AG04449 (cell line): ENCODE data around the gene FSCN2.
A peak's percentile ranks its signal among the peaks of the same experiment; 100 is the strongest.

Source experiments
- CTCF ChIA-PET: fragments of 350-600 bp; formaldehyde crosslinking; extraction: SDS; loops from one replicate; lab custom pipeline; 2021; ENCODE audit warnings: antibody characterized with exemption; lab: Yijun Ruan, JAX
- POLR2A ChIA-PET: fragments of 400-600, 350-600 bp; formaldehyde crosslinking; extraction: SDS; loops from one replicate; lab custom pipeline; 2020; ENCODE audit warnings: antibody characterized with exemption, inconsistent platforms; lab: Yijun Ruan, JAX
- DNase-seq: peaks from one replicate; pipeline ENCODE4 v3.0.0-alpha.2; 2010; ENCODE audit warnings: low read depth, low spot score
- H3K4me3 ChIP-seq: 2 replicates; pipeline ENCODE4 v1.5.1; 2011; ENCODE audit warnings: low read depth, mild to moderate bottlenecking, control low read depth, low read length
- CTCF ChIP-seq: IDR thresholded peaks from one replicate; pipeline ENCODE4 v1.5.1; 2011; ENCODE audit warnings: mild to moderate bottlenecking, moderate library complexity, low read length, control low read depth, inconsistent platforms; ENCODE audit not compliant: insufficient read depth; ENCODE audit errors: missing control alignments

Gene FSCN2

GRCh38 chr17:81520021-81520901, 7.9 kb upstream of the FSCN2 start:
- DNase-seq, result no peak
- CTCF ChIA-PET, result interaction anchor here (1.8 to 8.3 kb wide), 2 partner anchors 10 to 80 kb away, joined by 5 to 59 read pairs; no protein-coding TSS in a partner anchor

GRCh38 chr17:81522491-81523401, 5.4 kb upstream of the FSCN2 start:
- POLR2A ChIA-PET, result interaction anchor here (0.7 to 1.5 kb wide), 2 partner anchors 10 to 55 kb away, joined by 3 to 4 read pairs; no protein-coding TSS in a partner anchor
- CTCF ChIA-PET, result interaction anchor here (1.7 to 8.3 kb wide), 2 partner anchors 10 to 78 kb away, joined by 6 to 59 read pairs; no protein-coding TSS in a partner anchor
- no peak overlapping the region for H3K4me3 ChIP-seq
- TF ChIP-seq CTCF, result no peak
- no peak for DNase-seq

More at GRCh38 chr17:81520021-81520901, 7.9 kb upstream of the FSCN2 start:
- H3K4me3 ChIP-seq, result no peak overlapping the region
- TF ChIP-seq CTCF, result no peak
- POLR2A ChIA-PET, result interaction anchor here (1.1 kb wide), 1 partner anchor 9 kb away, joined by 3 read pairs; no protein-coding TSS in a partner anchor

GRCh38 chr17:81523402-81524038, 4.7 kb upstream of the FSCN2 start:
- POLR2A ChIA-PET, result interaction anchor here (1.5 kb wide), 1 partner anchor 54 kb away, joined by 4 read pairs; no protein-coding TSS in a partner anchor
- CTCF ChIA-PET, result interaction anchor here (1.7 to 8.3 kb wide), 2 partner anchors 10 to 77 kb away, joined by 6 to 59 read pairs; no protein-coding TSS in a partner anchor
- H3K4me3 ChIP-seq, result no peak overlapping the region
- no peak for DNase-seq
- peak; percentile 17 for TF ChIP-seq CTCF

- no peak for TF ChIP-seq CTCF
- DNase-seq, result no peak
- no peak overlapping the region for H3K4me3 ChIP-seq
- ChIA-PET CTCF (interaction anchor here (1.7 to 8.3 kb wide), 2 partner anchors 9 to 76 kb away, joined by 6 to 59 read pairs; no protein-coding TSS in a partner anchor), POLR2A (no interaction called here)
Observed at GRCh38 chr17:81524039-81524864, 3.9 kb upstream of the FSCN2 start.

GRCh38 chr17:81524865-81525159, 3.4 kb upstream of the FSCN2 start:
- DNase-seq, result no peak
- POLR2A ChIA-PET, result interaction anchor here (1.1 kb wide), 1 partner anchor 13 kb away, joined by 3 read pairs; the partner anchor contains the start of gene ACTG1
- H3K4me3 ChIP-seq, result no peak overlapping the region
- no peak for TF ChIP-seq CTCF
- CTCF ChIA-PET, result no interaction called here
